Neural cell (in vitro differentiated cells): Measurements from ENCODE around the gene CCS. TPM values are rescaled to one million over a fixed set of nuclear protein-coding genes. Genes with fewer than 3 reads are reported as not detected.

Source experiments
- H2AFZ ChIP-seq: fragments of 200-600, 300-800 bp; sonication (generic), shearing (Covaris generic); 2 replicates; pipeline ENCODE4 v1.6.0; 2014; ENCODE audit warnings: low read depth, mild to moderate bottlenecking, antibody characterized with exemption, low read length, moderate library complexity
- H3F3A ChIP-seq: fragments of 200-600 bp; shearing (Covaris generic); 2 replicates; pipeline ENCODE4 v1.6.1; 2016; ENCODE audit warnings: mild to moderate bottlenecking, moderate library complexity, mixed read lengths, antibody characterized with exemption, low read length; ENCODE audit not compliant: insufficient read depth, poor library complexity, severe bottlenecking
- H3K27ac ChIP-seq: fragments of 200-600, 300-800 bp; sonication (generic), shearing (Covaris generic); 2 replicates; pipeline ENCODE4 v1.5.1; 2014; ENCODE audit warnings: mild to moderate bottlenecking, low read length, moderate library complexity
- H3K27me3 ChIP-seq: fragments of 300-800, 200-600 bp; sonication (generic), shearing (Covaris generic); 2 replicates; pipeline ENCODE4 v1.6.0; 2014; ENCODE audit warnings: mild to moderate bottlenecking, low read depth, low read length, moderate library complexity; ENCODE audit not compliant: insufficient read depth
- H3K36me3 ChIP-seq: fragments of 300-800, 200-600 bp; sonication (generic), shearing (Covaris generic); 2 replicates; pipeline ENCODE4 v1.5.1; 2014; ENCODE audit warnings: mild to moderate bottlenecking, antibody characterized with exemption, low read length, moderate library complexity; ENCODE audit not compliant: insufficient read depth
- H3K4me2 ChIP-seq: fragments of 300-800, 200-600 bp; sonication (generic), shearing (Covaris generic); 2 replicates; pipeline ENCODE4 v1.6.0; 2014; ENCODE audit warnings: mild to moderate bottlenecking, low read length
- H3K4me3 ChIP-seq: fragments of 300-800, 200-600 bp; sonication (generic), shearing (Covaris generic); 2 replicates; pipeline ENCODE4 v1.5.1; 2014; ENCODE audit warnings: mild to moderate bottlenecking, low read length, moderate library complexity
- H3K79me2 ChIP-seq: fragments of 200-600 bp; shearing (Covaris generic); replicated peaks from 2 replicates; pipeline ENCODE4 v1.6.0; 2014; ENCODE audit warnings: mild to moderate bottlenecking, low read length, moderate library complexity; ENCODE audit not compliant: insufficient read depth
- H3K9ac ChIP-seq: fragments of 300-800, 200-600 bp; sonication (generic), shearing (Covaris generic); 2 replicates; pipeline ENCODE4 v1.6.1; 2016; ENCODE audit warnings: mild to moderate bottlenecking, low read length, mixed read lengths
- H3K9me2 ChIP-seq: fragments of 200-600 bp; shearing (Covaris generic); 2 replicates; pipeline ENCODE4 v1.6.1; 2016; ENCODE audit warnings: mild to moderate bottlenecking, low read length, mixed read lengths; ENCODE audit not compliant: insufficient read depth
- H3K9me3 ChIP-seq: fragments of 200-600, 300-800 bp; sonication (generic), shearing (Covaris generic); 2 replicates; pipeline ENCODE4 v1.6.1; 2016; ENCODE audit warnings: mild to moderate bottlenecking, mixed run types, low read length, moderate library complexity, mixed read lengths
- H4K20me1 ChIP-seq: fragments of 200-600 bp; shearing (Covaris generic); 2 replicates; pipeline ENCODE4 v1.6.1; 2016; ENCODE audit warnings: mild to moderate bottlenecking, mixed run types; ENCODE audit not compliant: insufficient read depth
- CTCF ChIP-seq: fragments of 450-650 bp; IDR thresholded peaks from 2 replicates; pipeline ENCODE4 v1.5.1; 2014; ENCODE audit warnings: antibody characterized with exemption, mild to moderate bottlenecking, moderate library complexity; ENCODE audit not compliant: poor library complexity, severe bottlenecking
- EP300 ChIP-seq: fragments of 450-650 bp; conservative IDR thresholded peaks from 2 replicates; pipeline ENCODE4 v1.6.1; 2014; ENCODE audit warnings: antibody characterized with exemption, mild to moderate bottlenecking, moderate library complexity; ENCODE audit not compliant: poor library complexity, severe bottlenecking
- EZH2 ChIP-seq: fragments of 200-600, 300-800 bp; shearing (Covaris generic), sonication (generic); IDR thresholded peaks from 2 replicates; pipeline ENCODE4 v1.6.1; 2014; ENCODE audit warnings: antibody characterized with exemption, low read length, borderline replicate concordance, mild to moderate bottlenecking; ENCODE audit not compliant: insufficient read depth, poor library complexity, severe bottlenecking
- MXI1 ChIP-seq: fragments of 450-650 bp; conservative IDR thresholded peaks from 2 replicates; pipeline ENCODE4 v1.6.1; 2014; ENCODE audit warnings: antibody characterized with exemption, mild to moderate bottlenecking; ENCODE audit not compliant: poor library complexity, severe bottlenecking
- POLR2AphosphoS5 ChIP-seq: IDR thresholded peaks from 2 replicates; pipeline ENCODE4 v1.6.1; 2012
- REST ChIP-seq: IDR thresholded peaks from 2 replicates; pipeline ENCODE4 v1.6.1; 2012; ENCODE audit warnings: borderline replicate concordance
- SMC3 ChIP-seq: fragments of 450-650 bp; conservative IDR thresholded peaks from 2 replicates; pipeline ENCODE4 v1.6.1; 2014; ENCODE audit warnings: antibody characterized with exemption, mild to moderate bottlenecking, moderate library complexity; ENCODE audit not compliant: poor library complexity
- polyA plus RNA-seq: library from polyadenylated mRNA; depleted of rRNA; stranded (reverse); fragments of >200 nt; gene quantifications from 2 replicates; pipeline ENCODE4 v1.2.3, GENCODE V29; 2014
- small RNA-seq, 3 experiments: library from RNA; depleted of rRNA; stranded (forward); fragments of <200 nt; gene quantifications; one replicate each; pipeline ENCODE3, GENCODE V24; 2012

CCS gene
- polyA plus RNA-seq, 1 donor from 2014 or later, result 40.8 TPM

- Histone ChIP-seq H2AFZ (no peak overlapping the region), H3K9me2 (no peaks in the 10 kb centered on the region), H3K27ac (no peak overlapping the region), H3F3A (no peaks in the 10 kb centered on the region), H4K20me1 (peaks cover 6% of the 10 kb centered on the region), H3K9me3 (no peaks in the 10 kb centered on the region), H3K4me3 (no peak overlapping the region), H3K27me3 (no peaks in the 10 kb centered on the region), H3K36me3 (no peaks in the 10 kb centered on the region), H3K4me2 (no peak overlapping the region), H3K79me2 (peaks cover 52% of the 10 kb centered on the region), H3K9ac (no peak overlapping the region)
- TF ChIP-seq EP300 (no peak), POLR2AphosphoS5 (peak; percentile 17), REST (no peak), CTCF (no peak)
Measured at GRCh38 chr11:66652651-66653050, 59.7 kb downstream of the CCS start.

- Histone ChIP-seq H3K79me2 (peaks cover 50% of the 10 kb centered on the region), H3K27me3 (no peaks in the 10 kb centered on the region), H2AFZ (no peak overlapping the region), H4K20me1 (peaks cover 6% of the 10 kb centered on the region), H3K27ac (no peak overlapping the region), H3K4me2 (no peak overlapping the region), H3K4me3 (no peak overlapping the region), H3K36me3 (no peaks in the 10 kb centered on the region), H3K9ac (no peak overlapping the region), H3K9me3 (no peaks in the 10 kb centered on the region), H3K9me2 (no peaks in the 10 kb centered on the region), H3F3A (no peaks in the 10 kb centered on the region)
- no peak for TF ChIP-seq EZH2
- TF ChIP-seq SMC3, result no peak
- no peak for TF ChIP-seq REST
- no peak for TF ChIP-seq MXI1
- TF ChIP-seq CTCF, result no peak
Measured at GRCh38 chr11:66653123-66653522, 60.1 kb downstream of the CCS start.

Small RNA genes lying within 50 kb of the gene (small RNA-seq; reads per million reads assigned to genes)
- 0 to 2.9 (median 0.16) reads per million in 3 experiments for gene RNU4-39P

Other genes with a start within 250 kb of the CCS start
- 78.3 and 108 TPM in 2 replicates for gene BRMS1, start 248.1 kb upstream of the CCS start, polyA plus RNA-seq
- 162 TPM in 2 replicates for gene B4GAT1, start 245.6 kb upstream of the CCS start, polyA plus RNA-seq
- gene SLC29A2, start 221.4 kb upstream of the CCS start, polyA plus RNA-seq, result 1.7 and 2.2 TPM in 2 replicates
- 6.7 and 10.6 TPM in 2 replicates for gene NPAS4, start 172.2 kb upstream of the CCS start, polyA plus RNA-seq
- gene MRPL11, start 154.3 kb upstream of the CCS start, polyA plus RNA-seq, result 50.9 and 54.3 TPM in 2 replicates
- gene PELI3, start 126.3 kb upstream of the CCS start, polyA plus RNA-seq, result 13.3 and 16.2 TPM in 2 replicates
- gene DPP3, start 112.8 kb upstream of the CCS start, polyA plus RNA-seq, result 56.2 and 71.7 TPM in 2 replicates
- 55.1 and 69.5 TPM in 2 replicates for gene BBS1, start 82.5 kb upstream of the CCS start, polyA plus RNA-seq
- 14.9 and 15.9 TPM in 2 replicates for gene ZDHHC24, start 47.1 kb upstream of the CCS start, polyA plus RNA-seq
- gene ACTN3, start 46.3 kb upstream of the CCS start, polyA plus RNA-seq, result not detected in 2 replicates
- gene CTSF, start 24.6 kb upstream of the CCS start, polyA plus RNA-seq, result 2.7 and 4.2 TPM in 2 replicates
- 0.48 TPM in 1 of 2 replicates, not detected in the other for gene CCDC87, start 122 bp upstream of the CCS start, polyA plus RNA-seq
- gene RBM14, start 23.4 kb downstream of the CCS start, polyA plus RNA-seq, result 43.0 and 44.8 TPM in 2 replicates
- gene RBM4, start 45.5 kb downstream of the CCS start, polyA plus RNA-seq, result 456 and 510 TPM in 2 replicates
- 197 and 212 TPM in 2 replicates for gene RBM4B, start 84.7 kb downstream of the CCS start, polyA plus RNA-seq
- gene SPTBN2, start 136.0 kb downstream of the CCS start, polyA plus RNA-seq, result 159 and 219 TPM in 2 replicates